HEK293T (cell line): Measurements from ENCODE around the gene PBOV1.

Source experiments
- CTCF ChIA-PET: fragments of 350-600 bp; formaldehyde crosslinking; extraction: SDS; loops from one replicate; lab custom pipeline; 2021; ENCODE audit warnings: antibody characterized with exemption, inconsistent platforms; lab: Yijun Ruan, JAX
- POLR2A ChIA-PET: fragments of 350-600 bp; formaldehyde crosslinking; extraction: SDS; loops from one replicate; lab custom pipeline; 2020; ENCODE audit warnings: antibody characterized with exemption, inconsistent platforms; lab: Yijun Ruan, JAX
- DNase-seq: peaks from one replicate; pipeline ENCODE4 v3.0.0; 2012; ENCODE audit warnings: mixed read lengths; ENCODE audit errors: extremely low spot score
- ARNT ChIP-seq: fragments of 450-650 bp; IDR thresholded peaks from 2 replicates; pipeline ENCODE4 v1.6.1; 2017; ENCODE audit warnings: mild to moderate bottlenecking
- BHLHE40 ChIP-seq: fragments of 450-650 bp; IDR thresholded peaks from 2 replicates; pipeline ENCODE4 v1.6.1; 2016; ENCODE audit warnings: mild to moderate bottlenecking, moderate library complexity, borderline replicate concordance
- CTBP1 ChIP-seq: fragments of 450-650 bp; IDR thresholded peaks from 2 replicates; pipeline ENCODE4 v1.6.1; 2016; ENCODE audit warnings: borderline replicate concordance
- ELF4 ChIP-seq: fragments of 450-650 bp; IDR thresholded peaks from 2 replicates; pipeline ENCODE4 v1.6.1; 2017; ENCODE audit warnings: antibody characterized with exemption
- FOXA1 ChIP-seq: fragments of 450-650 bp; IDR thresholded peaks from 2 replicates; pipeline ENCODE4 v1.6.1; 2016; ENCODE audit warnings: mild to moderate bottlenecking
- FOXK2 ChIP-seq: fragments of 450-650 bp; IDR thresholded peaks from 2 replicates; pipeline ENCODE4 v1.6.1; 2016; ENCODE audit warnings: mild to moderate bottlenecking
- FOXM1 ChIP-seq: fragments of 450-650 bp; IDR thresholded peaks from 2 replicates; pipeline ENCODE4 v1.6.1; 2017; ENCODE audit warnings: mild to moderate bottlenecking, borderline replicate concordance
- HDGF ChIP-seq: fragments of 450-650 bp; IDR thresholded peaks from 2 replicates; pipeline ENCODE4 v1.6.1; 2017; ENCODE audit warnings: antibody characterized with exemption, borderline replicate concordance
- L3MBTL2 ChIP-seq: fragments of 450-650 bp; conservative IDR thresholded peaks from 2 replicates; pipeline ENCODE4 v1.6.1; 2016; ENCODE audit warnings: mild to moderate bottlenecking
- LEF1 ChIP-seq: fragments of 450-650 bp; IDR thresholded peaks from 2 replicates; pipeline ENCODE4 v1.6.1; 2017; ENCODE audit warnings: mild to moderate bottlenecking, borderline replicate concordance
- NFRKB ChIP-seq: fragments of 450-650 bp; IDR thresholded peaks from 2 replicates; pipeline ENCODE4 v1.6.1; 2016; ENCODE audit warnings: mild to moderate bottlenecking, moderate library complexity
- SP1 ChIP-seq: fragments of 450-650 bp; IDR thresholded peaks from 2 replicates; pipeline ENCODE4 v1.6.1; 2017
- SUZ12 ChIP-seq: fragments of 450-650 bp; IDR thresholded peaks from 2 replicates; pipeline ENCODE4 v1.6.1; 2016; ENCODE audit warnings: mild to moderate bottlenecking
- TARDBP ChIP-seq: fragments of 450-650 bp; IDR thresholded peaks from 2 replicates; pipeline ENCODE4 v1.6.1; 2016
- ZNF384 ChIP-seq: fragments of 450-650 bp; IDR thresholded peaks from 2 replicates; pipeline ENCODE4 v1.6.1; 2016
- TF ChIP-seq, protein P1 (sequence below): fragments of 450-650 bp; IDR thresholded peaks from 2 replicates; pipeline ENCODE4 v1.6.1; 2016

Gene PBOV1

DNA sequence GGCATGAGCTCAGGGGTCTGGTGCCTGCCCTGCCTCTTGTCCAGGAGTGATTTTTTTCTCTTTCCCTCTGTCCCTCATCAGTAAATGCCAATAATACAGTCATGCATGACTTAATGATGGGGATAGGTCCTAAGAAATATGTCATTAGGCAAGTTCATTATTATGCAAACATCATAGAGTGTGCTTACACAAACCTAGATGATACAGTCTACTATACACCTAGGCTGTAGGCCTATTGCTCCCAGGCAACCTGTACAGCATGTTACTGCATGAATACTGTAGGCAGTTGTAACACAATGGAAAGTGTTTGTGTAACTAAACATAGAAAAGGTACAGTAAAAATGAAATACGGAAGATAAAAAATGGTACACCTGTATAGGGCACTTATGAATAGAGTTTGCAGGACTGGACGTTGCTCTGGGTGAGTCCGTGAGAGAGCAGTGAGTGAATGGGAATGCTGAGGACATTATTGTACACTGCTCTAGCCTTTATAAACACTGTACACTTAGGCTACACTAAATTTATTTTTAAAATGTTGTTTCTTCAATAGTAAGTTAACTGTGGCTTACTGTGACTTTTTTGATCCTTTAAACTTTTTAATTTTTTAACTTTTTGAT lies 22.1 kb downstream of the PBOV1 start:
- no peak for DNase-seq
- POLR2A ChIA-PET, result no interaction called here

DNA sequence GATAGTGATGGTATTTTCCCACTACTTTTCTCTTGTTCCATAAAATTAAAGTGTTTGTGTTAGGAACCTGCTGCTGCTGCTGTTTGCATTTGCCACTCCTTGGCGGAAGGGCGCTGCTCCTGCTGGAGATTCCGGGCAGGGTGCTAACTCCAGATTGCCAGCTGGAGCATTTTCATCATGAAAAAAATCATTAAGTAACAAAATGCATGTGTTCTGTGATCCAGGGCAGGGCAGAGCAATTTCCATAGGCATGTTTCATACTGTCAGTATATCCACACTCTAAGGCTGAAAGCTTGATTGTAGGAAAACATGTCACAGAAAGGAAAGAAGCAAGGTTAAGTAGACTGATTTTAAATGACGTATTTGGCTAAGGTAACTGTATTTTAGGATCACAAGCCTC lies 24.0 kb downstream of the PBOV1 start:
- CTCF ChIA-PET, result no interaction called here
- POLR2A ChIA-PET, result no interaction called here
- TF ChIP-seq ELF4 (no peak), SUZ12 (no peak), FOXK2 (no peak), ARNT (no peak), FOXA1 (no peak), LEF1 (no peak), ZNF384 (no peak), FOXM1 (no peak), SP1 (no peak), HDGF (no peak), BHLHE40 (no peak), CTBP1 (no peak), TARDBP (no peak)
- TF ChIP-seq, protein P1, sequence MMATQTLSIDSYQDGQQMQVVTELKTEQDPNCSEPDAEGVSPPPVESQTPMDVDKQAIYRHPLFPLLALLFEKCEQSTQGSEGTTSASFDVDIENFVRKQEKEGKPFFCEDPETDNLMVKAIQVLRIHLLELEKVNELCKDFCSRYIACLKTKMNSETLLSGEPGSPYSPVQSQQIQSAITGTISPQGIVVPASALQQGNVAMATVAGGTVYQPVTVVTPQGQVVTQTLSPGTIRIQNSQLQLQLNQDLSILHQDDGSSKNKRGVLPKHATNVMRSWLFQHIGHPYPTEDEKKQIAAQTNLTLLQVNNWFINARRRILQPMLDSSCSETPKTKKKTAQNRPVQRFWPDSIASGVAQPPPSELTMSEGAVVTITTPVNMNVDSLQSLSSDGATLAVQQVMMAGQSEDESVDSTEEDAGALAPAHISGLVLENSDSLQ, result no peak
- no peak for DNase-seq

More for the DNA sequence above, 22.1 kb downstream of the PBOV1 start:
- CTCF ChIA-PET, result no interaction called here
- TF ChIP-seq ARNT (no peak), HDGF (no peak), FOXK2 (no peak), L3MBTL2 (no peak), ELF4 (no peak), CTBP1 (no peak), LEF1 (no peak)
- TF ChIP-seq, protein P1, result no peak

DNA sequence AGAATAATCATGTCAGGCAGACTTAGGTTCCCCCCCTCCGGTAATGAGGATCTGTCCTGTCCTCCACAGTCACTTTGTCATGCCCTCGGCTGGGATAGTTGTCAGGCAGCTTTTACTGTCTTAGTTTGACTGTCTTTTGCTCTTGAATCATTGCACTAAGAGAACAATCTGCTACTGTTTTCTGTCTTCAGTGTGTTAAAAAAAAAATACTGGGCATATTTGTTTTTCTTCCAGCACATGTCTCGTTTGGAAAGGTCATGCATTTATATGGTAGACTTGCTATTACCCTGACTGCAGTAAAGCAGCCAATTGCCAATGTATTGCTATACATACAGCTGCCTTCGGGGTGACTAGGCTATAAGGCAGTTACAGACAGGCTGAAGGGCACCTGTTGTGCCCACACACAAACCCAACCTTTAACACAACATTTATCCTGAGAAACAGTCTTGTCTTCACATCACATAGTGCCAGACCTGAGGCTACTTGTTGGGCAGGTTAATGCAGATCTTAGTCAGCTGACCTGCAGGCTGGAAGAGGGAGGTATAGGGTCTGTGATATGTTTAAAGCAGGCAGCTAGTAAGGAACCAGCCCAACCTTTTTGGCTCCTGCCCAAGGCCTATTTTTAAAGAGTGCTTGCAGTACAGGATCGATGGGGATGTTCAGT lies 29.9 kb downstream of the PBOV1 start:
- CTCF ChIA-PET, result no interaction called here
- TF ChIP-seq L3MBTL2, result no peak
- no peak for TF ChIP-seq SP1
- TF ChIP-seq ARNT, result no peak
- no peak for TF ChIP-seq FOXM1
- TF ChIP-seq BHLHE40, result no peak
- TF ChIP-seq CTBP1, result no peak
- DNase-seq, result no peak
- POLR2A ChIA-PET, result no interaction called here

DNA sequence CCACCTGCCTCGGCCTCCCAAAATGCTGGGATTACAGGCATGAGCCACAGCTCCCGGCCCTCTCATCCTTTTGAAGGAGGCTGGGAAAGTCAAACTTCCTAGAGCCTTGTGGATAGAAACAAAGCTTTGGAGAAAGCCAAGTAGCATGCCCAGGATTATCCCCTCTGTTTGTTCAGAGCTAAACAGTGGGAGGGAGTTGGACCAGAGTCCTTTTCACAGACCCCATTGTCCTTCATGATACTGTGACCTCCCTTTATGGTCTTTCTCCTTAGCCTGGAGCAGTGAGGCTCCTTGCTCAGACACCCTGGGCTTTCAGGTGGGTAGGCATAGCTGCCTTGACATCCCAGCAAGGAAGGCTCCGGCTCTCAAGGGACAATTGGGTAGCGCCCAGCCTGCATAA lies 31.1 kb downstream of the PBOV1 start:
- ChIA-PET CTCF (no interaction called here), POLR2A (no interaction called here)
- DNase-seq, result no peak
- TF ChIP-seq BHLHE40 (no peak), FOXM1 (no peak), NFRKB (no peak), CTBP1 (no peak), SP1 (no peak), SUZ12 (no peak), L3MBTL2 (no peak), ARNT (no peak), HDGF (no peak), ZNF384 (no peak), LEF1 (no peak), FOXA1 (no peak), TARDBP (no peak), ELF4 (no peak), FOXK2 (no peak)
- TF ChIP-seq, protein P1, result no peak

DNA sequence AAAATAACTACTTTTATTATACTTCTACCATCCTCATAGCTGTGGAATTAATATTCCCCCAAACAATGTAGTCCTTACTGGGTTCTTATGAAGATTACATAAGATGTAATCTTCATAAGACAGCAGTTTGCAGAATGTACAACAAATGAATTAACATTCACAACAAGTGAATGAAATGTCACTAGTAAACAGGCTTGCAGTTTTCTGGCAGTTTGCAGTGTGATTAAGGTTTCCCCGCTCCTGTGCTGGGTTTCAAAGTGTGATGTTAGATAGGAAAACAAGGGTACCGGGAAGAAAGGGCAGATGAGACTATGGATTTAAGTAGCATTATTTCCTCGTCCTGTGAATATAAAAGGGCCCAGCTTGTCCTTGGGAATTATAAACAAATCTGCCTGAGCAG lies 34.1 kb downstream of the PBOV1 start:
- DNase-seq, result no peak
- TF ChIP-seq BHLHE40 (no peak), FOXK2 (no peak), SUZ12 (no peak), TARDBP (no peak), L3MBTL2 (no peak), CTBP1 (no peak), NFRKB (no peak), LEF1 (no peak), FOXM1 (no peak), HDGF (no peak), ZNF384 (no peak), SP1 (no peak), FOXA1 (no peak), ARNT (no peak), ELF4 (no peak)
- TF ChIP-seq, protein P1, result no peak
- ChIA-PET POLR2A (no interaction called here), CTCF (interaction anchor here (0.7 kb wide), 1 partner anchor 8 kb away, joined by 3 read pairs; no protein-coding TSS in a partner anchor)
